NCI-H2227 (cell line): Measurements from ENCODE around the gene CD22.

ENCODE experiments used
- DNase-seq: peaks from one replicate; lab custom pipeline; 2025; ENCODE audit not compliant: unreplicated experiment; lab: John Stamatoyannopoulos, UW

CD22 gene

GRCh38 chr19:35381318-35381717 is 52.3 kb downstream of the CD22 start:
- DNase-seq = no peak

GRCh38 chr19:35381926-35382325 is 52.9 kb downstream of the CD22 start:
- DNase-seq = no peak

- no peak for DNase-seq
Observed at GRCh38 chr19:35383536-35383935, 54.5 kb downstream of the CD22 start.

- no peak for DNase-seq
Observed at GRCh38 chr19:35388277-35389054, 59.5 kb downstream of the CD22 start.

GRCh38 chr19:35389192-35389861 is 60.3 kb downstream of the CD22 start:
- DNase-seq = no peak

- DNase-seq = no peak
Observed at GRCh38 chr19:35392742-35393715, 64.0 kb downstream of the CD22 start.

- peak; percentile 85 for DNase-seq
Observed at GRCh38 chr19:35395382-35396199, 66.6 kb downstream of the CD22 start.

GRCh38 chr19:35396240-35396885 is 67.4 kb downstream of the CD22 start:
- no peak for DNase-seq
